ENCODE results near the gene RUVBL2. TPM values are rescaled to one million over a fixed set of nuclear protein-coding genes. Genes with fewer than 3 reads are reported as not detected.
A peak's percentile ranks its signal among the peaks of the same experiment; 100 is the strongest.
"Not testable (repeated sequence)": the region's sequence is repeated elsewhere in the genome, so short reads cannot be mapped to it uniquely, and the experiment has no call there.

Gene RUVBL2
- total RNA-seq, 1 donor from 2014 or later: 101 TPM

DNA sequence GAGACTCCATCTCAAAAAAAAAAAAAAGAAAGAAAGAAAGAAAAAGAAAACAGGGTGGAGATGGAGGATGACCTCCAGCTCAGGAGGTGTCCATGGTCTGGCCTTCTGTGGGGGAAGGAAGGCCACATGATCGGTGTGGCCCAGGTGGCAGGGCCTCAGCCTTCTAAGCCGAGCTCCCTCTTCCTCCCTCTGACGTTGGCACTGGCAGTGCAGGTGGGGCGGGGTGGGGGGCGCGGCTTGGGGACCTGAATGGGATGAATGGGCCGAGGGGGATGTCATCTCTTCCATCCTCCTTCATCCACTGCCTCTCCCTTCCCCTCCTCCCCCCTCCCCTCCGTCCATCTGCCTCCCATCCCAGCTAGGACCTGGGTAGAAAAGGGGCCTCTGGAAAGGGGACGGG is 46.0 kb downstream of the RUVBL2 start:
- H3K9ac ChIP-seq (ENCODE audit: low read depth in 1 of 3, low read length in 3 of 3); H3K27ac ChIP-seq (ENCODE audit: low read depth, low read length); H3K9me3 ChIP-seq (ENCODE audit: control insufficient read depth in 3 of 3, low read length in 3 of 3); H3K36me3 ChIP-seq (ENCODE audit: control insufficient read depth in 3 of 3, insufficient read depth in 3 of 3, low read length in 3 of 3); H3K4me3 ChIP-seq (ENCODE audit: low read length in 3 of 3); H3K4me1 ChIP-seq (ENCODE audit: control insufficient read depth in 3 of 3, insufficient read depth in 3 of 3, low read length in 3 of 3); H3K27me3 ChIP-seq (ENCODE audit: control insufficient read depth in 3 of 3, insufficient read depth in 3 of 3, low read length in 3 of 3): not testable (repeated sequence)

DNA sequence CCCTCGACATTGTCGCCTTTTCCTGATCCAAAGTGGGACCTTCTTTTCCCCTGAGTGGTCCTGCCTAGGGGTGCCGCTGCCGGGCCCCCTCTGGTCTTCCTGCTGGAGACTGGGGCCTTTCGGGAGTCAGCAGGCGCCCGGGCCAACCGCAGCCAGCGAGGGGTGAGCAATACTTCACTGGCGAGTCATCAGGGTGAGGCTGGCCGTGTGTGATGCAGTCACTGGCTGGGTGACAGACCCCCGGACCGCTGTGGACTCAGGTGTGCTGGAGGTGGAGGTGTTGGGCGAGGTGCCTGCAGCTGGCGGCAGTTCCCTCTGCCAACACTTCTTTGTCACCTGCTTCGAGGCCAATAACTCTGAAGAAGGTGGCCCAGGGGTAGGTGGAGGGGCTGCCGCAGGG is 48.5 kb downstream of the RUVBL2 start:
- no peak overlapping the region for H3K4me3 ChIP-seq (ENCODE audit: low read length in 3 of 3)
- H3K9ac ChIP-seq (ENCODE audit: low read depth in 1 of 3, low read length in 3 of 3): no peak overlapping the region
- H3K27me3 ChIP-seq (ENCODE audit: control insufficient read depth in 3 of 3, insufficient read depth in 3 of 3, low read length in 3 of 3): no peaks in the 10 kb centered on the region
- H3K36me3 ChIP-seq (ENCODE audit: control insufficient read depth in 3 of 3, insufficient read depth in 3 of 3, low read length in 3 of 3): no peaks in the 10 kb centered on the region
- H3K4me1 ChIP-seq (ENCODE audit: control insufficient read depth in 3 of 3, insufficient read depth in 3 of 3, low read length in 3 of 3): no peaks in the 10 kb centered on the region
- no peak overlapping the region for H3K27ac ChIP-seq (ENCODE audit: low read depth, low read length)
- no peaks in the 10 kb centered on the region for H3K9me3 ChIP-seq (ENCODE audit: control insufficient read depth in 3 of 3, low read length in 3 of 3)

DNA sequence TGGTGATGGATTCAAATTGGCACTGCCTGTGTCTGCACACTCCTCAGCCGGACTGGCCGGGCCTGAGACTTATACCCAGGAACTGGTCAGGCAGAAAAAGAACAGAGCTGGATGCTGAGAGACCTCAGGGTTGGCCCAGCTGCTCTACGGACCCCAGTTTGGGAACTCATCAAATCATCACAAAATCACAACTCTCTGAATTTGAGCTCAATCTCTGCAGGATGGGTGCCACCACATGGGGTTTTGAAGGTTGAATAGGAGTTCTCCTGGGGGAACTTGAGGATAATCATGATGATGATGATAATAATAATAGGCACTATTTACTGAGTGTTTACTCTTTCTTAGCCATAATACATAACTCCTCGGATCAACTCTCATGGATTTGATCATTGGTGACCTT is 49.0 kb downstream of the RUVBL2 start:
- H3K9me3 ChIP-seq (ENCODE audit: control insufficient read depth in 3 of 3, low read length in 3 of 3); H3K27me3 ChIP-seq (ENCODE audit: control insufficient read depth in 3 of 3, insufficient read depth in 3 of 3, low read length in 3 of 3); H3K4me1 ChIP-seq (ENCODE audit: control insufficient read depth in 3 of 3, insufficient read depth in 3 of 3, low read length in 3 of 3); H3K36me3 ChIP-seq (ENCODE audit: control insufficient read depth in 3 of 3, insufficient read depth in 3 of 3, low read length in 3 of 3); H3K27ac ChIP-seq (ENCODE audit: low read depth, low read length); H3K4me3 ChIP-seq (ENCODE audit: low read length in 3 of 3); H3K9ac ChIP-seq (ENCODE audit: low read depth in 1 of 3, low read length in 3 of 3): not testable (repeated sequence)

DNA sequence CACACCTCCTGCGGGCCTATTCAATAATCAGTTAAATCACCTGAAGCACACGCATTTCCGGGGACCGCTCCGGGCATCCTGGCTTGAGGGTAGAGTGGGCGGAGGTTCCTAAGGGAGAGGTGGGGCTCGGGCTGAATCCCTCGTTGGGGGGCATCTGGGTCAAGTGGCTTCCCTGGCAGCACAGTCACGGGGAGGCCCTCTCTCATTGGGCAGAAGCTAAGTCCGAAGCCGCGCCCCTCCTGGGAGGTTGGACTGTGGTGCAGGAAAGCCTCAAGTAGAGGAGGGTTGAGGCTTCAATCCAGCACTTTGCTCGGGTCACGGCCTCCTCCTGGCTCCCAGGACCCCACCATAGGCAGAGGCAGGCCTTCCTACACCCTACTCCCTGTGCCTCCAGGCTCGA is 49.9 kb downstream of the RUVBL2 start, which contains the start of gene CGB5:
CGB5 (plus strand) TSS at position 301 of the 400 bp plus-strand sequence. CDS start 362 bp downstream, outside the sequence.
- H3K36me3 ChIP-seq (ENCODE audit: control insufficient read depth in 3 of 3, insufficient read depth in 3 of 3, low read length in 3 of 3); H3K4me3 ChIP-seq (ENCODE audit: low read length in 3 of 3); H3K27ac ChIP-seq (ENCODE audit: low read depth, low read length); H3K27me3 ChIP-seq (ENCODE audit: control insufficient read depth in 3 of 3, insufficient read depth in 3 of 3, low read length in 3 of 3); H3K9me3 ChIP-seq (ENCODE audit: control insufficient read depth in 3 of 3, low read length in 3 of 3); H3K4me1 ChIP-seq (ENCODE audit: control insufficient read depth in 3 of 3, insufficient read depth in 3 of 3, low read length in 3 of 3); H3K9ac ChIP-seq (ENCODE audit: low read depth in 1 of 3, low read length in 3 of 3): not testable (repeated sequence)

DNA sequence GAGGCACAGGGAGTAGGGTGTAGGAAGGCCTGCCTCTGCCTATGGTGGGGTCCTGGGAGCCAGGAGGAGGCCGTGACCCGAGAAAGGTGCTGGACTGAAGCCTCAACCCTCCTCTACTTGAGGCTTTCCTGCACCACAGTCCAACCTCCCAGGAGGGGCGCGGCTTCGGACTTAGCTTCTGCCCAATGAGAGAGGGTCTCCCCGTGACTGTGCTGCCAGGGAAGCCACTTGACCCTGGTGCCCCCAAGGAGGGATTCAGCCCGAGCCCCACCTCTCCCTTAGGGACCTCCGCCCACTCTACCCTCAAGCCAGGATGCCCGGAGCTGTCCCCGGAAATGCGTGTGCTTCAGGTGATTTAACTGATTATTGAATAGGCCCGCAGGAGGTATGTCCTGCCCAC is 55.3 kb downstream of the RUVBL2 start, which contains the start of gene CGB8:
CGB8 (minus strand) TSS at position 101 of the 400 bp plus-strand sequence. CDS start 372 bp downstream, outside the sequence.
- not testable (repeated sequence) for H3K9ac ChIP-seq (ENCODE audit: low read depth in 1 of 3, low read length in 3 of 3); H3K27me3 ChIP-seq (ENCODE audit: control insufficient read depth in 3 of 3, insufficient read depth in 3 of 3, low read length in 3 of 3); H3K9me3 ChIP-seq (ENCODE audit: control insufficient read depth in 3 of 3, low read length in 3 of 3); H3K36me3 ChIP-seq (ENCODE audit: control insufficient read depth in 3 of 3, insufficient read depth in 3 of 3, low read length in 3 of 3); H3K4me1 ChIP-seq (ENCODE audit: control insufficient read depth in 3 of 3, insufficient read depth in 3 of 3, low read length in 3 of 3); H3K4me3 ChIP-seq (ENCODE audit: low read length in 3 of 3); H3K27ac ChIP-seq (ENCODE audit: low read depth, low read length)

DNA sequence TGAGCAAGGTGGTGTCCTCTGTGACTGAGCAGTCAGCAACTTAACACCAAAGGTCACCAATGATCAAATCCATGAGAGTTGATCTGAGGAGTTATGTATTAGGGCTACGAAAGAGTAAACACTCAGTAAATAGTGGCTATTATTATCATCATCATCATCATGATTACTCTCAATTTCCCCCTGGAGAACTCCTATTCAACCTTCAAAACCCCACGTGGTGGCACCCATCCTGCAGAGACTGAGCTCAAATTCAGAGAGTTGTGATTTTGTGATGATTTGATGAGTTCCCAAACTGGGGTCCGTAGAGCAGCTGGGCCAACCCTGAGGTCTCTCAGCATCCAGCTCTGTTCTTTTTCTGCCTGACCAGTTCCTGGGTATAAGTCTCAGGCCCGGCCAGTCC is 56.1 kb downstream of the RUVBL2 start:
- H3K9me3 ChIP-seq (ENCODE audit: control insufficient read depth in 3 of 3, low read length in 3 of 3); H3K27ac ChIP-seq (ENCODE audit: low read depth, low read length): not testable (repeated sequence)

DNA sequence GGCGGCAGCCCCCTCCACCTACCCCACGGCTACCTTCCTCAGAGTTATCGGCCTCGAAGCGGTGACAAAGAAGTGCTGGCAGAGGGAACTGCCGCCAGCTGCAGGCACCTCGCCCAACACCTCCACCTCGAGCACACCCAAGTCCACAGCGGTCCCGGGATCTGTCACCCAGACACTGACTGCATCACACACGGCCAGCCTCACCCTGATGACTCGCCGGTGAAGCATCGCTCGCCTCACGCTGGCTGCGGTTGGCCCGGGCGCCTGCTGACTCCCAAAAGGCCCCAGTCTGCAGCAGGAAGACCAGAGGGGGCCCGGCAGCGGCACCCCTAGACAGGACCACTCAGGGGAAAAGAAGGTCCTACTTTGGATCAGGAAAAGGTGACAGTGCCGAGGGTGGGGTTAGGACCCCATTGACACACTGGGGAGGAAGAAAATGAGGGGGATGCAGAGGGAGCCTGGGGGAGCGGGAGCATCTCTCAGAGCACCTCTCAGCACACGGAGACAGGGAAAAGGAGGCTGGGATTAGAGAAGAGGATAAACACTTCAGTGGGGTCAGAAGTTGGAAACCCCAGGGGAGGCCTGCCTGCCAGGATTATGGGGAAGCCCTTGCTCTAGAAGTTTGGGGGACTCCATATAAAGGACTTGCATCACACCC is 56.8 kb downstream of the RUVBL2 start:
- not testable (repeated sequence) for H3K4me1 ChIP-seq (ENCODE audit: control insufficient read depth in 3 of 3, insufficient read depth in 3 of 3, low read length in 3 of 3); H3K27ac ChIP-seq (ENCODE audit: low read depth, low read length); H3K27me3 ChIP-seq (ENCODE audit: control insufficient read depth in 3 of 3, insufficient read depth in 3 of 3, low read length in 3 of 3); H3K36me3 ChIP-seq (ENCODE audit: control insufficient read depth in 3 of 3, insufficient read depth in 3 of 3, low read length in 3 of 3); H3K9me3 ChIP-seq (ENCODE audit: control insufficient read depth in 3 of 3, low read length in 3 of 3); H3K9ac ChIP-seq (ENCODE audit: low read depth in 1 of 3, low read length in 3 of 3); H3K4me3 ChIP-seq (ENCODE audit: low read length in 3 of 3)

More for the DNA sequence above, 56.1 kb downstream of the RUVBL2 start:
- H3K36me3 ChIP-seq (ENCODE audit: control insufficient read depth in 3 of 3, insufficient read depth in 3 of 3, low read length in 3 of 3); H3K4me1 ChIP-seq (ENCODE audit: control insufficient read depth in 3 of 3, insufficient read depth in 3 of 3, low read length in 3 of 3); H3K9ac ChIP-seq (ENCODE audit: low read depth in 1 of 3, low read length in 3 of 3); H3K4me3 ChIP-seq (ENCODE audit: low read length in 3 of 3); H3K27me3 ChIP-seq (ENCODE audit: control insufficient read depth in 3 of 3, insufficient read depth in 3 of 3, low read length in 3 of 3): not testable (repeated sequence)

DNA sequence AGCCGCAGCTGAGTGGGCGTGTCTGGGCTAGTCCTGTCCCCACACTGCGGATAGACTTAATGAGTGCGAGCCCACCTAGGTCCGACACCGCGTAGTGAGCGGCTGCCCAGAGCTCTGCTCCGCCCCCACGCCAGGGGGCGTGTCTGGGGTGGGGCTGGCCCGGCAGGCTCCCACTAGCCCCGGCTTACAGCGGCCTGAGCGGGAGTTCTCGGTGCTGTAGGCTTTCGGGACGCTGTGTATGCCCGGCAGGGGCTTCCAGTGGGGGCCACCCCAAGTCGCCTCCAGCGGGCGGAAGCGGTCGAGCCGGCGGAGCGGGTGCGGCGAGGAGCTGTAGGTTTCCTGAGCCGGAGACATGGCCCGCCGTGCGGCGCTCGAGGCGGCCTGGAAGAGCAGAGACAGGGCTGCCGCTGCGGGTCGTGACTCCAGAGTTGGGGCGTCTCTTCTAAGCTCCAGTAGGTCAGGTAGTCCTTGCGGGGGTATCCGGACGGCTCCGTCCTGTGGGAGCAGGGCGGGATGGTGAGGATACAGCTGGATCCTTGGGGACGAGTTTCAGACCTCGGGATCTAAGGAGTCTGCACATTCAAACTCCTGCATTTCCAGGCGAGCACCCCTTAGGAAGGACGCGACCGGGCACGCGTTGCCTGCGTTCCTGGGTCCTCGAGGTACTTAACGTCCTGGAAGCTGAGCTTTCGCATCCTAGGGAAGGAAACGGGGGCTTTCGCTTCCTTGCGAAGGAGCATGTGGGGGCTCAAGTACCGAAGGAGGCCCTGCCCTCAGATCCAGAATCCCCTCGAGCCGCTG is 62.6 kb downstream of the RUVBL2 start:
- Histone ChIP-seq H3K4me3 (ENCODE audit: low read length in 3 of 3) (peak overlapping the region; percentile 66 to 81 (median 70)), H3K36me3 (ENCODE audit: control insufficient read depth in 3 of 3, insufficient read depth in 3 of 3, low read length in 3 of 3) (no peaks in the 10 kb centered on the region), H3K9me3 (ENCODE audit: control insufficient read depth in 3 of 3, low read length in 3 of 3) (no peaks in the 10 kb centered on the region), H3K27ac (ENCODE audit: low read depth, low read length) (no peak overlapping the region), H3K4me1 (ENCODE audit: control insufficient read depth in 3 of 3, insufficient read depth in 3 of 3, low read length in 3 of 3) (peaks cover 15 to 27% (median 20%) of the 10 kb centered on the region in 3 donors), H3K9ac (ENCODE audit: low read depth in 1 of 3, low read length in 3 of 3) (peak overlapping the region; percentile 70 to 87 (median 77)), H3K27me3 (ENCODE audit: control insufficient read depth in 3 of 3, insufficient read depth in 3 of 3, low read length in 3 of 3) (peaks cover 0 to 5% (median 0%) of the 10 kb centered on the region in 3 donors)

DNA sequence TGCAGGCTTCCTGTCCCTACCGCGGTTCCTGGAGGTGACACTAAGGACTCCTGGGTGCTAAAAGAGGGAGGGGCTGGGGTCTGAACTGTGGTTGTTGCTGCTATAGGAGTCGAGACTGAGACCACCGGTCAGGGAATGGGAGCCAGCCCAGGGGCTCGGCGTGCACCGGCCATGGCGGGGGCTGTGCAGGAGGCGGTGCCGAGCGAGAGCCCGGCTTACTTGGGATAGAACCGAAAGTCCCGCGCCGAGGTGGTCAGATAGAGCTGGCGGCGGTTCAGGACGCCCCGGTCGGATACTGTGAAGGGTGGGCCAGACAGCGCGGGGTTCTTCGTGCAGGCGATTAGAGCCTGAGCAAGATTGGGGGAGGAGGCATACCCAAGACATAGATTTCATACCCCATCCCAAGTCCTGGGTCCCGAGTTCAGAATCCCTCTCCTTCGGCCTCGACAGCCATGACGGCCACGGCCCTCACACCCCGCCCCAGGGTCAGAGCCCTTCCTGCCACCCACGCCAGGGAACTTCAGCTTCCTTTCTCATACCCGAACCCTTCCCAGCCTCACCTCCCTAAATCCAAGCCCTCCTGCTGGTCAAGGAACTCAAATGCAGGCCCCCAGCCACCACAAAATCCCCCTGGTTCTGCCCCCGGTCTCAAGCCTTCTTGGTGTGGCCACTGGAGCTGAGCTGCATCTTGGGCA is 63.4 kb downstream of the RUVBL2 start:
- not testable (repeated sequence) for H3K36me3 ChIP-seq (ENCODE audit: control insufficient read depth in 3 of 3, insufficient read depth in 3 of 3, low read length in 3 of 3); H3K27me3 ChIP-seq (ENCODE audit: control insufficient read depth in 3 of 3, insufficient read depth in 3 of 3, low read length in 3 of 3); H3K9me3 ChIP-seq (ENCODE audit: control insufficient read depth in 3 of 3, low read length in 3 of 3); H3K27ac ChIP-seq (ENCODE audit: low read depth, low read length)
- H3K4me1 ChIP-seq (ENCODE audit: control insufficient read depth in 3 of 3, insufficient read depth in 3 of 3, low read length in 3 of 3): peaks cover 15 to 27% (median 20%) of the 10 kb centered on the region in 3 donors
- H3K4me3 ChIP-seq (ENCODE audit: low read length in 3 of 3): peak overlapping the region; percentile 66 to 81 (median 70)
- H3K9ac ChIP-seq (ENCODE audit: low read depth in 1 of 3, low read length in 3 of 3): peak overlapping the region; percentile 70 to 87 (median 77)
